Central memory CD4-positive, alpha-beta T cell (primary cell): Measurements from ENCODE around the gene IRAK3.
A peak's percentile ranks its signal among the peaks of the same experiment; 100 is the strongest.

ENCODE experiments used
- DNase-seq: peaks from one replicate; pipeline ENCODE4 v3.0.0; 2022

IRAK3 gene

GRCh38 chr12:66269142-66269541, 80.1 kb downstream of the IRAK3 start:
- no peak for DNase-seq

- peak; percentile 51 for DNase-seq
Measured at GRCh38 chr12:66269757-66270383, 80.9 kb downstream of the IRAK3 start.

- DNase-seq, result no peak
Measured at GRCh38 chr12:66270613-66271012, 81.6 kb downstream of the IRAK3 start.

DNA sequence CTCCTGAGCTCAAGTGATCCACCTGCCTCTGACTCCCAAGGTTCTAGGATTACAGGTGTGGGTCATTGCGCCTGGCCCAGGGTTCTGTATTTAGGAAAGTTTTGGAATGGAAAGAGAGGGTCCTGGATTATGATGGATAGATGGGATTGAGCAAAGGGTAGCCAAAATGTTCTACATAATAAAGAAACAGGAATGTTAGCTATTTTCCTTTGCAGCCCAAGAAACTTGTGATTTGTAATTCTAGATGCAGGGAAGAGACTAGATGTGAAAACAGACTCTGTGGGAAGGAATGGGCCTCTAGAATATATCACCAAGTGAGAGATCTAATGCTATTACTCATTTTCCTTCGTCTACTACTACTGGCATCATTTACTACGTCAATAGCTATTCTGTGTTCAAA, 83.6 kb downstream of the IRAK3 start:
- DNase-seq, result no peak

- no peak for DNase-seq
Measured at GRCh38 chr12:66273147-66273546, 84.1 kb downstream of the IRAK3 start.

DNA sequence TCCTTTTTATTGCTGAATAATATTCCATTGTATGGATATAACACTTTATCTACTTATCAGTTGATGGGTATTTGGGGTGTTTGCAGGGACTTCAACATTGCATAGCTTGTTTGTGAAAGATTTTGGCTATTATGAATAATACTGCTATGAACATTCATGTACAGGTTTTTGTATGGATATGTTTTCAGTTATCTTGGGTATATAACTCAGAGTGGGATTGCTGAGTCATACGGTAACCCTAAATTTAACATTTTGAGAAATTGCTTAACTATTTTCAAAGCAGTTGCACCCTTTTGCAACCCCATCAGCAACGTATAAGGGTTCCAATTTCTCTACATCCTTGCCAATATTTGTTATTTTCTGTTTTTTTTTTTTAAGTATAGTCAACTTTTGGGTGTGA, 86.0 kb downstream of the IRAK3 start:
- no peak for DNase-seq

- DNase-seq, result peak; percentile 41
Measured at GRCh38 chr12:66279123-66279712, 90.2 kb downstream of the IRAK3 start.

- no peak for DNase-seq
Measured at GRCh38 chr12:66280561-66280960, 91.5 kb downstream of the IRAK3 start.

DNA sequence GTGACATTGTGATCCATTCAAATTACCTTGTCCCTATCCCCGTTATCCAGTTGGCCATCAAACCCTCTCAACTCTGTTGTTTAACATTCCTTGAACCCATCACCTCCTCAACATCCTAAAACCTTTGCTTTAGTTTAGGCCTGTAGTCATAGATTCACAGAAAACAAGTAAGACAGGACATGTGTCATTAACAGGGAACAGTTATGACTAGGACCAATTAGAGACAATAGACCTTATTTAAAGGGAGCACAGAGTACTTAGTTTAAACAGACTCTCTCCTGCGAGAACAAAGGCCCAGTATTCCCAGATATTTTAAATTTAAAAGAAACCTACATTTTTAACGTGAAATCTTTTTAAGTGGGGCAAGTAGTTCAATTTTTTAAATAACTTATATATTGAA, 93.2 kb downstream of the IRAK3 start:
- no peak for DNase-seq

- no peak for DNase-seq
Measured at GRCh38 chr12:66287275-66287674, 98.3 kb downstream of the IRAK3 start.

DNA sequence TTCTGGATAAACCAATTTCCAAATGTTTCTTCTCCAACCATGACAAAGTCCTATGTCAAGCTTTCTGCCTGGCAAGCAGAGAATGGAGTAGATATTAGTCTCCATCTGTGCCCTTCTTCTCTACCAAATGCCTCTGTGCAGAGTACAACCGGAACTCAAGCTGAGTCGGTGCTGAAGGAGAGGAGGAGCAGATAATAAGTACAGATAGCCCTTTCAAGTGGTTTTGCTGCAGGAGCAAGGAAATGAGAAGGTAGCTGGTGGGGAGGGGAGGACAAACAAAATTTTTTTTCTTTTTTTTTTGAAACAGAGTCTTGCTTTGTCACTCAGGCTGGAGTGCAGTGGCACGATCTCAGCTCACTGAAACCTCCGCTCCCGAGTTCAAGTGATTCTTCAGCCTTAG, 99.1 kb downstream of the IRAK3 start:
- DNase-seq, result peak; percentile 91

DNA sequence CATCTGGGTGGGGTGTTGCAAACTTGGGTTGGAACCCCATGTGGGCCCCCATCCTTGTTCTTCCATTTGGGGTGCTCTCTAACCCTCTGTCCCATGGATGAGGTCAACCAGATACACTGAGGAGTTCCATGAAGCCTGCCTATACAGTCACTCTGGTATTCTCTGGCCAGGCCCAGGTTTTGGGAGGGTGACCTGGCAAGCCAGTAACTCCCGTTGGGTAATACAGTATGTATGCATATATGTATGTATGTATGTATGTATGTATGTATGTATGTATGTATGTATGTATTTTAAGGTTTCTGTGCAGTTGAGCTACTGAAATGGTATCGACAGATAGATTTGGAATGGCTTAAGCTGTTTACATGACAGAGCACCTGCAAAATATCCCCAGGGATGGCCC, 100.5 kb downstream of the IRAK3 start:
- no peak for DNase-seq

DNA sequence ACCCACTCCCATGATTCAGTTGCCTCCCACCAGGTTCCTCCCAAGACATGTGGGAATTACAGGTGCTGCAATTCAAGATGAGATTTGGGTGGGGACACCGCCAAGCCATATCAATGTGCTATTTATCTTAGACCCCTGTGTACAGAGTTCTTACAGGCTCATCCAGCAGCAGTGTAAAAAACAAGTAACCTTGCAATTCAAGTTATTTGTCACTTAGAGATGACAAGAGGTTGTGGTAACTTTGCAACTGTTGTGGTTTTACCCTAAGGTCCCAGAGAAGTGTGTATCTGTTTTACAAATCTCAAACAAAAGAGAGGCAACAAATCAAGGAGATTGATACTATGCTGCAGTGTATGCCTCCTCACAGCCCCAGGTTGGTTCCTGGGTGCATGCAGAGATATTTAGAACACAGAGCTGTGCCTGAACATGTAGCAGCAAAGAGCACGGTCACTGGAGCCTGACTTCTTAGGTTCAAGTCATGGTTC, 101.7 kb downstream of the IRAK3 start:
- peak; percentile 61 for DNase-seq

DNA sequence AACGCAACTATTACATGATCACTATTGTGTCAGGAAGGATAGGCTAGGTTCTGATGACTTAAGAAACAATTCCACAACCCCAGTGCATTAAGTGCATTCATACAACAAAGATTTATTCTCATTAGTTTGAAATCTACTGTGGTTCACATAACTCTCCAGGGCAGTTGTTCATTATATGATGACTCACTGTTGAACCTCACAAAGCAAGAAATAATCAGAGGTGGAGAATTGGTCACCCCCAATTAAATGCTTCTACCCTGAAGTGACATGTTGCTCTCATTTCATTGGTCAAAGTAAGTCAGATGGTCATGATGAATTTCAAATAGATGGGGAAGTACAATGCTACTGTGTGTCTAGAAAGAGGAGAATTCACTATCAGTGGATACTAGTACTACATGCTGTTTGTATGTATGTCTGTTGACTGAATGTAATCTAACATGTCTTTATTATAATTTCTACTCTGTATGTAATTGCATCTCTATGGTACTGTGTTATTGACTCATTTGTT, 107.2 kb downstream of the IRAK3 start:
- DNase-seq, result no peak

DNA sequence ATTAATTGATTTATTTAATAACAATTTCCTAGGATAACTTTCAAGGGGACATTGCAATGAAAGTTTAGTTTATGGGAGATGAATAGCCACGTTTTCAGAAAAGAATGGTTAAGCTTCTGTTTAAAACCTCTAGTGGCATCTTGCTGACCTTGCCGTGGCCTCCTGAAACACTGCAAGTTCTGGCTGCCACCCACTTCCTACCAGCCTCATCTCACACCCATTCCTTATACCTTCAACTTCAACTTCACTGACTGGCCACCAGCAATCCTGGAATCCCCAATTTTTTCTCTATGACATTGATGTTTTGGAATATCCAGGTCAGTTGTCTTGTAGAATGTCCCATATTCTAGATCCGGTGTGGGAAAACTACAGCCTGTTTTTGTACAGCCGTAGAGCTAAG, 108.1 kb downstream of the IRAK3 start:
- DNase-seq, result no peak

DNA sequence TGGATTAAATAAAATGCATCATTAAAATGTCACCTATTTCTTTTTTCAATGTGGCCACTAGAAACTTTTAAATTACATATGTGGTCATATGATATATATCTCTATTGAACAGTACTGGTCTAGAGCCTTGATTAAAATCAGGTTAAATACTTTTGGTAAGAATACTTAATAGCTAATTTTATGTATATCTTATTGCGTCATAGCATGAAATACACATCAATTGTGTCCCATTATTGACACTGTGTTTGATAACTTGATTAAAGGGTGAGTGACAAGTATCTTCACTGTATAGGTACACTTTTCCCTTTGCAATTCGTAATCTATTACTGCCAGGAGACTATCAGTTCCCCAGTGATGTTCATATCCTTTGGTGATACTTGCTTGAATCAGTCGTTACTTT, 108.9 kb downstream of the IRAK3 start:
- no peak for DNase-seq

DNA sequence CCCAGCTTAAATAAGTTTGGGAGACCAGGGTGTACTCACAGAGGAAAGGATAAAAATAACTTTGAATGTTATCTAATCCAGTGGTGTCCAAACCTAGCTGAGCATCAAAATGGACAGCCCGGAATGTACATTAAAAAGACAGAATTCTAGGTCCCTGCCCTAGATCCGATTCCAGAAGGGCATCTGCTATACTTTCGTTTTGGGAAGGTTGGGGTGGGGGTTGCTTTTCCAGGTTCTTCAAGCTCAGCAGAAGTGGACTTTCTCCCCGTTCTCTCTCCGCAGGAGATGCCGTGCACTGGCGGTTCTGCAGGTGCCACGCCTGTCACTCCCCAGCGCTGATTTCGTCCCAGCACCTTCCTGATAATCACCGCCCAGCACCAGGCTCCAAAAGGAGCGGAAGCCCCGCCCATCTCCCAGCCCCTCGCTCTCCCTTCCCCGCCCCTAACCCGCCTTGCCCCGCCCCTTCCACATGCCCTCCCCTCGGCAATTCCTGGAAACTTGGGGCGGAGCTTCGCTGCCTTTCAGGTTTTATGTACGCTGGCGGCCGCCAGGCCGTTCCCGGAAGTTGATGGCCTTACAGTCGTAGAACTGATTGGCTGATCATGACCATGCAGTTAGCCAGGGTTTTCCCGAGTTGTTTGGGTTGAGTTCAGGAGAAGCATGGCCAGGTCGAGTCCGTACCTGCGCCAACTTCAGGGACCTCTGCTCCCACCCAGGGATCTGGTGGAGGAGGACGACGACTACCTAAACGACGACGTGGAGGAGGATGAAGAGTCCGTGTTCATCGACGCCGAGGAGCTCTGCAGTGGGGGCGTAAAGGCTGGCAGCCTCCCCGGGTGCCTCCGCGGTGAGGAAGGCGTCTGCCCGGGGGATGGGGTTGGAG, 113.2 kb downstream of the IRAK3 start, which contains the start of gene HELB:
Gene HELB, plus strand, starts transcription at position 550 of the 883 bp plus-strand sequence. Its CDS starts 111 bp downstream, at position 661.
- DNase-seq, result peak; percentile 86

- DNase-seq, result no peak
Measured at GRCh38 chr12:66302827-66303169, 113.8 kb downstream of the IRAK3 start.

GRCh38 chr12:66303316-66303804, 114.3 kb downstream of the IRAK3 start:
- peak; percentile 68 for DNase-seq
